Breast epithelium (tissue), 4 donors: Measurements from ENCODE around the gene RPS10. TPM values are rescaled to one million over a fixed set of nuclear protein-coding genes. Genes with fewer than 3 reads are reported as not detected.

Experiments
- DNase-seq, 2 donors: peaks; one replicate each; pipeline ENCODE4 v3.0.0-alpha.2; 2019; ENCODE audit warnings: low spot score in 2 of 2
- H3K27ac ChIP-seq, 2 donors: fragments of 200-600 bp; sonication (generic) in 1 of 2; one replicate each; pipeline ENCODE4 v1.5.1; 2016 to 2019; ENCODE audit warnings: mild to moderate bottlenecking in 1 of 2
- H3K27me3 ChIP-seq, 2 donors: fragments of 200-600 bp; sonication (generic) in 1 of 2; one replicate each; pipeline versions ENCODE4 v1.5.1 to v1.6.0; 2017 to 2019; ENCODE audit warnings: control low read depth in 1 of 2, mild to moderate bottlenecking in 1 of 2
- H3K36me3 ChIP-seq: fragments of 200-600 bp; one replicate; pipeline ENCODE4 v1.5.1; 2019
- H3K4me1 ChIP-seq, 2 donors: fragments of 200-600 bp; sonication (generic); one replicate each; pipeline ENCODE4 v1.5.1; 2016 to 2019; ENCODE audit warnings: control low read depth in 1 of 2
- H3K4me3 ChIP-seq, 3 donors: fragments of 200-600 bp; sonication (generic); 1 replicate in 2 of 3; 2 replicates in 1 of 3; pipeline ENCODE4 v1.5.1; 2016 to 2019; ENCODE audit warnings: mild to moderate bottlenecking in 3 of 3, moderate library complexity in 2 of 3
- H3K9me3 ChIP-seq, 2 donors: fragments of 200-600 bp; sonication (generic) in 1 of 2; one replicate each; pipeline ENCODE4 v1.5.1; 2016 to 2019; ENCODE audit warnings: control low read depth in 1 of 2
- POLR2A ChIP-seq: fragments of 450-650 bp; IDR thresholded peaks from one replicate; pipeline ENCODE4 v1.6.1; 2016; ENCODE audit warnings: antibody characterized with exemption, mild to moderate bottlenecking, moderate library complexity
- POLR2AphosphoS5 ChIP-seq, 3 donors: sonication (generic); formaldehyde crosslinking; IDR thresholded peaks; one replicate each; pipeline ENCODE4 v1.6.1; 2017; ENCODE audit warnings: antibody characterized with exemption in 3 of 3
- intact Hi-C: fragments of 100-400 bp; cut with DNase I; formaldehyde crosslinking; loops from one replicate; pipeline ENCODE4 v1.15.1; 2023; ENCODE audit warnings: low total_unique reads
- total RNA-seq, 3 donors: library from RNA; depleted of rRNA; stranded (reverse); fragments of >200 nt; gene quantifications; one replicate each; pipeline ENCODE4 v1.1.0, GENCODE V29; 2016
- TF ChIP-seq, protein P1 (sequence below), 3 donors: fragments of 450-650 bp; IDR thresholded peaks; one replicate each; pipeline ENCODE4 v1.5.1; 2016 to 2017; ENCODE audit warnings: antibody characterized with exemption in 3 of 3, mild to moderate bottlenecking in 3 of 3, moderate library complexity in 3 of 3

RPS10 gene
- total RNA-seq, 3 donors from 2014 or later, result 2,573 to 5,786 (median 4,399) TPM

- Histone ChIP-seq H3K9me3 (peaks cover 0 to 3% of the 10 kb centered on the region in 2 donors), H3K27me3 (no peaks in the 10 kb centered on the region), H3K4me1 (no peaks in the 10 kb centered on the region), H3K36me3 (no peaks in the 10 kb centered on the region), H3K27ac (no peak overlapping the region), H3K4me3 (no peak overlapping the region)
- intact Hi-C loops, result no loop called here
- TF ChIP-seq POLR2AphosphoS5 (IDR thresholded peaks at IDR 0.05), result no peak
- TF ChIP-seq, protein P1, sequence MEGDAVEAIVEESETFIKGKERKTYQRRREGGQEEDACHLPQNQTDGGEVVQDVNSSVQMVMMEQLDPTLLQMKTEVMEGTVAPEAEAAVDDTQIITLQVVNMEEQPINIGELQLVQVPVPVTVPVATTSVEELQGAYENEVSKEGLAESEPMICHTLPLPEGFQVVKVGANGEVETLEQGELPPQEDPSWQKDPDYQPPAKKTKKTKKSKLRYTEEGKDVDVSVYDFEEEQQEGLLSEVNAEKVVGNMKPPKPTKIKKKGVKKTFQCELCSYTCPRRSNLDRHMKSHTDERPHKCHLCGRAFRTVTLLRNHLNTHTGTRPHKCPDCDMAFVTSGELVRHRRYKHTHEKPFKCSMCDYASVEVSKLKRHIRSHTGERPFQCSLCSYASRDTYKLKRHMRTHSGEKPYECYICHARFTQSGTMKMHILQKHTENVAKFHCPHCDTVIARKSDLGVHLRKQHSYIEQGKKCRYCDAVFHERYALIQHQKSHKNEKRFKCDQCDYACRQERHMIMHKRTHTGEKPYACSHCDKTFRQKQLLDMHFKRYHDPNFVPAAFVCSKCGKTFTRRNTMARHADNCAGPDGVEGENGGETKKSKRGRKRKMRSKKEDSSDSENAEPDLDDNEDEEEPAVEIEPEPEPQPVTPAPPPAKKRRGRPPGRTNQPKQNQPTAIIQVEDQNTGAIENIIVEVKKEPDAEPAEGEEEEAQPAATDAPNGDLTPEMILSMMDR (IDR thresholded peaks at IDR 0.05), result no peak
- no peak for TF ChIP-seq POLR2A
- no peak for DNase-seq
These were observed 22.0 kb upstream of the RPS10 start for GRCh38 chr6:34447910-34448309.

DNA sequence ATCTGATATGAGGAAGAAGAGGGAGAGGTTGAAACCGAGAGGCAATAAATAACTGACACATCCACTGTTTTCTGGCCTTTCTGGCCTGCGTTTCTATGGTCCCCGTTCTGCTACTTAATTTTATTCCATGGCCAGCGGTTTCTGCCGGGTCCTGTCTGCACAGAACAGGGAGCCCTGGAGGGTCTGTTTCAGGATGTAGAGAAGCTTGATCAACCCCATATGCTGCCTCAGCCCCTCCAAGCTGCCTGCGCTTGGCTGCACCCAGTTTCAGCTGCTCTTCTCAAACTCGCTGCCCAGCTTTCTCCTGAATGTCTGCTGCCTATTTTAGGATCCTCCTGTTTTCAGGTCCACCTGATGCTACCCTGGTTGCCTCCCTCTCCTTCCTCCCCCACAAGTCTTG, 21.5 kb upstream of the RPS10 start:
- Histone ChIP-seq H3K36me3 (no peaks in the 10 kb centered on the region), H3K4me3 (no peak overlapping the region), H3K9me3 (peaks cover 0 to 3% of the 10 kb centered on the region in 2 donors), H3K27ac (no peak overlapping the region), H3K27me3 (no peaks in the 10 kb centered on the region), H3K4me1 (no peaks in the 10 kb centered on the region)
- no peak for DNase-seq
- intact Hi-C loops, result no loop called here
- TF ChIP-seq POLR2AphosphoS5 (IDR thresholded peaks at IDR 0.05) (no peak), POLR2A (no peak)
- TF ChIP-seq, protein P1 (IDR thresholded peaks at IDR 0.05), result no peak

DNA sequence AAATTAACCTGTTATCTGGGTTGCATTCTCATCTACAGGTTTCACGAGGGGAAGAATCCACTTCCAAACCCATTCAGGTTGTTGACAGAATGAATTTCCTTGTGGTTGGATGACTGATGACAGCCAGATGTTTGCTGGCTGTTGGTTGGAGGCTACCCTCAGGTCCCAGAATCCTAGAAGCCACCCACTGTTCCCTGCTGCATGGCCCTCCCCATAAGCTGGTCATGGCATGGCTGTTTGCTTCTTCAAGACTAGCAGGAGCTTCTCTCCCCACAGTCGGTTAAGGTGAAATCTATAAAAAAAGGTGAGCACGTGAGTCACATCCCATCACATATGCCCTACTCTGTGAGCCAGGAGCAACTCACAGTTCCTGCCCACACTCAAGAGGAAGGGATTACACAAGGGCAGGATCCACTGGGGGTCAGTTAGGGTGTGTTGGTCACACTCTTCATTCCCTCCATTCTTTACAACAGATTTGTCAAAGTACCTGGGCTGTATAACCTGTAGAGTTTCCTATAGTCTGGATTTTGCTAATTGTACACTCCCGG, 19.5 kb upstream of the RPS10 start:
- Histone ChIP-seq H3K4me3 (no peak overlapping the region), H3K27me3 (no peaks in the 10 kb centered on the region), H3K27ac (no peak overlapping the region), H3K36me3 (no peaks in the 10 kb centered on the region), H3K9me3 (no peaks in the 10 kb centered on the region), H3K4me1 (no peaks in the 10 kb centered on the region)
- no peak for TF ChIP-seq POLR2AphosphoS5 (IDR thresholded peaks at IDR 0.05)
- no peak for TF ChIP-seq POLR2A
- TF ChIP-seq, protein P1 (IDR thresholded peaks at IDR 0.05), result no peak
- DNase-seq, result no peak
- intact Hi-C loops, result no loop called here

DNA sequence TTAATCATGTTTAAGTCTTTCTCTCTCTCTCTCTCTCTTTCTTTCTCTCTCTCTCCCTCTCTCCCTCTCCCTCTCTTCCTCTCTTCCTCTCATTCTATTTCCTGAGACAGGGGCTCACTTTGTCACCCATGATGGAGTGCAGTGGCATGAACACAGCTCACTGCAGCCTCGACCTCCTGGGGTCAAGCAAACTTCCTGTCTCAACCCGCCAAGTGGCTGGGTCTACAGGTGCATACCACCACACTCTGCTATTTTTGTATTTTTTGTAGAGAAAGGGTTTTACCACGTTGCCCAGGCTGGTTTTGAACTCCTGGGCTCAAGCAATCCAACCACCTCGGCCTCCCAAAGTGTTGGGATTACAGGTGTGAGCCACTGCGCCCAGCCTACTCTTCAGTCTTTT, 15.7 kb upstream of the RPS10 start:
- TF ChIP-seq POLR2AphosphoS5 (IDR thresholded peaks at IDR 0.05) (no peak), POLR2A (no peak)
- TF ChIP-seq, protein P1 (IDR thresholded peaks at IDR 0.05), result no peak
- DNase-seq, result no peak

DNA sequence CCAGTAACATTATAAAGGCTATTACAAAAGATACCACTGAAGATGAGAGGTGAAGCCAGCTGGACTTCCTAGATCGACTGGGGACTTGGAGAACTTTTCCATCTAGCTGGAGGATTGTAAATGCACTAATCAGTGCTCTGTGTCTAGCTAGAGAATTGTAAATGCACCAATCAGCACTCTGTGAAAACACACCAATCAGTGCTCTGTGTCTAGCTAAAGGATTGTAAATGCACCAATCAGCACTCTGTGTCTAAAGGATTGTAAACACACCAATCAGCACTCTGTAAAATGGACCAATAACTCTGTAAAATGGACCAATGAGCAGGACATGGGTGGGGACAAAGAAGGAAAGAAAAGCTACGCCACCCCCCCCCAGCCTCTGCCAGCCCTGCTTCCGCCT, 13.6 kb upstream of the RPS10 start:
- intact Hi-C loops, result no loop called here
- no peak for TF ChIP-seq POLR2A
- TF ChIP-seq, protein P1 (IDR thresholded peaks at IDR 0.05), result no peak
- TF ChIP-seq POLR2AphosphoS5 (IDR thresholded peaks at IDR 0.05), result no peak

More for the DNA sequence above, 15.7 kb upstream of the RPS10 start:
- H3K4me3 ChIP-seq, result no peak overlapping the region
- H3K27me3 ChIP-seq, result no peaks in the 10 kb centered on the region
- H3K9me3 ChIP-seq, result no peaks in the 10 kb centered on the region
- intact Hi-C loops, result no loop called here
- H3K4me1 ChIP-seq, result no peaks in the 10 kb centered on the region
- H3K27ac ChIP-seq, result no peak overlapping the region
- H3K36me3 ChIP-seq, result no peaks in the 10 kb centered on the region

More for the DNA sequence above, 13.6 kb upstream of the RPS10 start:
- no peak for DNase-seq
- Histone ChIP-seq H3K36me3 (no peaks in the 10 kb centered on the region), H3K27ac (no peak overlapping the region), H3K4me1 (no peaks in the 10 kb centered on the region), H3K9me3 (no peaks in the 10 kb centered on the region), H3K27me3 (no peaks in the 10 kb centered on the region), H3K4me3 (no peak overlapping the region)
